LNCAP (cell line): ENCODE measurements around the gene NCAPG2.

ENCODE experiments used
- CTCF ChIP-seq: fragments of 450-650 bp; IDR thresholded peaks from 2 replicates; pipeline ENCODE4 v1.5.1; 2017; ENCODE audit warnings: mild to moderate bottlenecking

Gene NCAPG2

GRCh38 chr7:158716802-158717201 is 12.2 kb upstream of the NCAPG2 start:
- TF ChIP-seq CTCF: no peak

- no peak for TF ChIP-seq CTCF
These were observed 6.1 kb upstream of the NCAPG2 start for GRCh38 chr7:158710651-158711102.

GRCh38 chr7:158707610-158708009 is 3.0 kb upstream of the NCAPG2 start:
- TF ChIP-seq CTCF: no peak

GRCh38 chr7:158706710-158707590 is 2.3 kb upstream of the NCAPG2 start:
- TF ChIP-seq CTCF: no peak

- TF ChIP-seq CTCF: no peak
These were observed 1.7 kb upstream of the NCAPG2 start for GRCh38 chr7:158706273-158706704.

GRCh38 chr7:158705234-158705850 is 738 bp upstream of the NCAPG2 start:
- no peak for TF ChIP-seq CTCF

- TF ChIP-seq CTCF: no peak
These were observed 1.7 kb downstream of the NCAPG2 start for GRCh38 chr7:158702944-158703343.
